ENCODE measurements around the gene MYO18A. TPM values are rescaled to one million over a fixed set of nuclear protein-coding genes. Genes with fewer than 3 reads are reported as not detected.

MYO18A gene
- total and polyA plus RNA-seq, 2 of the 4 experiments (the other 2 are of a cell fraction) = 22.4 to 39.1 TPM

DNA sequence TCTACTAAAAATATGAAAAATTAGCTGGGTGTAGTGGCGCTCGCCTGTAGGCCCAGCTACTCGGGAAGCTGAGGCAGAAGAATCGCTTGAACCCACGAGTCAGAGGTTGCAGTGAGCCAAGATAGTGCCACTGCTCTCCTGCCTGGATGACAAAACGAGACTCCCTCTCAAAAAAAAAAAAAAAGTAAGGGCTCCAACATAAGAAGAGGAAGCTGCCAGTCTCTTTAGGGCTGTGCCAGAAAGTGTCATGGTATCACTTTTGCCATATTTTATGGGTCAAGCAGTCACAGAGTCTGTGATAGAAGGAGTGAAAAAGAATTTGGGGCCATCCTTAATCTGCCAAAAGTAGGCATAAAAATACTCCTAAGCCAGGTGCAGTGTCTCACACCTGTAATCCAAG is 138.6 kb downstream of the MYO18A start:
- no CpG with 5 or more reads among the region's 6 CpGs for WGBS, 2 experiments (ENCODE audit: extremely low coverage in 2 of 2, insufficient read length in 1 of 2)
- BruUV-seq (replicated peaks) = no TSS peak

More for the DNA sequence above, 138.6 kb downstream of the MYO18A start:
- no peak for TF ChIP-seq RAD21 (IDR thresholded peaks at IDR 0.05; ENCODE audit: low read length)
- TF ChIP-seq, protein P1, sequence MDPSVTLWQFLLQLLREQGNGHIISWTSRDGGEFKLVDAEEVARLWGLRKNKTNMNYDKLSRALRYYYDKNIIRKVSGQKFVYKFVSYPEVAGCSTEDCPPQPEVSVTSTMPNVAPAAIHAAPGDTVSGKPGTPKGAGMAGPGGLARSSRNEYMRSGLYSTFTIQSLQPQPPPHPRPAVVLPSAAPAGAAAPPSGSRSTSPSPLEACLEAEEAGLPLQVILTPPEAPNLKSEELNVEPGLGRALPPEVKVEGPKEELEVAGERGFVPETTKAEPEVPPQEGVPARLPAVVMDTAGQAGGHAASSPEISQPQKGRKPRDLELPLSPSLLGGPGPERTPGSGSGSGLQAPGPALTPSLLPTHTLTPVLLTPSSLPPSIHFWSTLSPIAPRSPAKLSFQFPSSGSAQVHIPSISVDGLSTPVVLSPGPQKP (IDR thresholded peaks at IDR 0.05; ENCODE audit: borderline replicate concordance, low read depth, low read length) = no peak
- TF ChIP-seq BHLHE40 (IDR thresholded peaks at IDR 0.05; ENCODE audit: low read depth, low read length) = no peak
- TF ChIP-seq, protein P2, sequence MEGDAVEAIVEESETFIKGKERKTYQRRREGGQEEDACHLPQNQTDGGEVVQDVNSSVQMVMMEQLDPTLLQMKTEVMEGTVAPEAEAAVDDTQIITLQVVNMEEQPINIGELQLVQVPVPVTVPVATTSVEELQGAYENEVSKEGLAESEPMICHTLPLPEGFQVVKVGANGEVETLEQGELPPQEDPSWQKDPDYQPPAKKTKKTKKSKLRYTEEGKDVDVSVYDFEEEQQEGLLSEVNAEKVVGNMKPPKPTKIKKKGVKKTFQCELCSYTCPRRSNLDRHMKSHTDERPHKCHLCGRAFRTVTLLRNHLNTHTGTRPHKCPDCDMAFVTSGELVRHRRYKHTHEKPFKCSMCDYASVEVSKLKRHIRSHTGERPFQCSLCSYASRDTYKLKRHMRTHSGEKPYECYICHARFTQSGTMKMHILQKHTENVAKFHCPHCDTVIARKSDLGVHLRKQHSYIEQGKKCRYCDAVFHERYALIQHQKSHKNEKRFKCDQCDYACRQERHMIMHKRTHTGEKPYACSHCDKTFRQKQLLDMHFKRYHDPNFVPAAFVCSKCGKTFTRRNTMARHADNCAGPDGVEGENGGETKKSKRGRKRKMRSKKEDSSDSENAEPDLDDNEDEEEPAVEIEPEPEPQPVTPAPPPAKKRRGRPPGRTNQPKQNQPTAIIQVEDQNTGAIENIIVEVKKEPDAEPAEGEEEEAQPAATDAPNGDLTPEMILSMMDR (conservative IDR thresholded peaks at IDR 0.05; ENCODE audit: low read depth, low read length) = no peak
- TF ChIP-seq CHD1 (IDR thresholded peaks at IDR 0.05; ENCODE audit: low read depth, low read length) = no peak
- no peak for TF ChIP-seq MAFK (IDR thresholded peaks at IDR 0.05; ENCODE audit: low read depth, low read length)
- no peak for TF ChIP-seq MXI1 (IDR thresholded peaks at IDR 0.05; ENCODE audit: borderline replicate concordance, low read depth, low read length)
- TF ChIP-seq RFX5 (IDR thresholded peaks at IDR 0.05; ENCODE audit: low read depth, low read length) = no peak
- TF ChIP-seq NFE2L2 (IDR thresholded peaks at IDR 0.05; ENCODE audit: low read depth, low read length) = no peak
- TF ChIP-seq, protein P3, sequence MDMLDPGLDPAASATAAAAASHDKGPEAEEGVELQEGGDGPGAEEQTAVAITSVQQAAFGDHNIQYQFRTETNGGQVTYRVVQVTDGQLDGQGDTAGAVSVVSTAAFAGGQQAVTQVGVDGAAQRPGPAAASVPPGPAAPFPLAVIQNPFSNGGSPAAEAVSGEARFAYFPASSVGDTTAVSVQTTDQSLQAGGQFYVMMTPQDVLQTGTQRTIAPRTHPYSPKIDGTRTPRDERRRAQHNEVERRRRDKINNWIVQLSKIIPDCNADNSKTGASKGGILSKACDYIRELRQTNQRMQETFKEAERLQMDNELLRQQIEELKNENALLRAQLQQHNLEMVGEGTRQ (IDR thresholded peaks at IDR 0.05; ENCODE audit: low read depth, low read length) = no peak
- no peak for TF ChIP-seq CEBPB (IDR thresholded peaks at IDR 0.05; ENCODE audit: low read depth, low read length)
- TF ChIP-seq RCOR1 (IDR thresholded peaks at IDR 0.05; ENCODE audit: insufficient replicate concordance, low read length) = no peak
- no peak for TF ChIP-seq MAZ (IDR thresholded peaks at IDR 0.05; ENCODE audit: borderline replicate concordance, low read depth, low read length)
- TF ChIP-seq SMC3 (IDR thresholded peaks at IDR 0.05; ENCODE audit: low read depth, low read length) = no peak
- H3K36me3 ChIP-seq (ENCODE audit: control insufficient read depth, insufficient read depth, low read length) = no peaks in the 10 kb centered on the region
- no peaks in the 10 kb centered on the region for H4K20me1 ChIP-seq (ENCODE audit: insufficient read depth, low read length)
- H3K18ac ChIP-seq (ENCODE audit: low read depth, low read length) = no peak overlapping the region
- H3K4me2 ChIP-seq (ENCODE audit: low read depth, low read length) = no peak overlapping the region
- H3K9ac ChIP-seq (ENCODE audit: low read depth, low read length) = no peak overlapping the region
- H3K56ac ChIP-seq (ENCODE audit: extremely low read depth, insufficient read depth, low read length) = no peak overlapping the region
- no peaks in the 10 kb centered on the region; the same call in 1 of the 2 replicates for H3K9me3 ChIP-seq (ENCODE audit: control insufficient read depth, insufficient read depth, low read length)
- no peaks in the 10 kb centered on the region for H3K9me1 ChIP-seq (ENCODE audit: insufficient read depth, low read length)
- intact Hi-C loops (cut with micrococcal nuclease) = loop anchor here (10.0 kb wide), 1 partner anchor 77 kb away; no protein-coding TSS in a partner anchor
- H3K23ac ChIP-seq (ENCODE audit: low read depth, low read length) = no peak overlapping the region
- no peak overlapping the region for H2BK120ac ChIP-seq (ENCODE audit: low read depth, low read length)
- ChIA-PET POLR2A (ENCODE audit: unreplicated experiment) (no interaction called here), CTCF (no interaction called here)
- H3K4me3 ChIP-seq (ENCODE audit: insufficient read depth, low read depth, low read length) = no peak overlapping the region
- no peak overlapping the region for H2AFZ ChIP-seq (replicated peaks; ENCODE audit: low read length, poor library complexity)
- no peak for ATAC-seq (ENCODE audit: low read depth)
- H3K79me1 ChIP-seq (ENCODE audit: low read depth in 1 of 2, low read length in 2 of 2) = no peaks in the 10 kb centered on the region
- H3K27ac ChIP-seq (ENCODE audit: insufficient read depth, low read length) = no peak overlapping the region
- no peak overlapping the region for H3K14ac ChIP-seq (replicated peaks; ENCODE audit: low read depth, low read length)
- no peak overlapping the region for H3K4ac ChIP-seq (ENCODE audit: low read depth, low read length)
- in situ Hi-C loops (cut with MboI; ENCODE audit: low sequenced_read_pairs) = loop anchor here (10.0 kb wide), 1 partner anchor 63 kb away; no protein-coding TSS in a partner anchor
- DNase-seq = no peak
- H3K27me3 ChIP-seq (ENCODE audit: control insufficient read depth, insufficient read depth, low read length) = peaks cover 50% of the 10 kb centered on the region
- no peak overlapping the region for H4K91ac ChIP-seq (ENCODE audit: insufficient read depth, low read depth, low read length)
- H2AK9ac ChIP-seq (replicated peaks; ENCODE audit: low read depth, low read length, poor library complexity) = no peak overlapping the region
- H4K8ac ChIP-seq (ENCODE audit: low read depth in 2 of 2, low read length in 2 of 2) = no peak overlapping the region
- no peak overlapping the region for H2BK20ac ChIP-seq (ENCODE audit: low read depth, low read length)
- no peak overlapping the region for H2BK5ac ChIP-seq (ENCODE audit: low read depth, low read length, poor library complexity, severe bottlenecking)
- no peaks in the 10 kb centered on the region for H3K4me1 ChIP-seq (ENCODE audit: control insufficient read depth, insufficient read depth, low read length)
- H2BK15ac ChIP-seq (ENCODE audit: low read depth, low read length) = no peak overlapping the region
- H4K5ac ChIP-seq (ENCODE audit: low read depth, low read length) = no peak overlapping the region
- dilution Hi-C loops (cut with HindIII; ENCODE audit: low sequenced_read_pairs, unreplicated experiment) = no loop called here
- H2AK5ac ChIP-seq (ENCODE audit: low read depth, low read length) = no peak overlapping the region

All from IMR-90 (cell line).